ENCODE measurements around the gene LHFPL6.

DNA sequence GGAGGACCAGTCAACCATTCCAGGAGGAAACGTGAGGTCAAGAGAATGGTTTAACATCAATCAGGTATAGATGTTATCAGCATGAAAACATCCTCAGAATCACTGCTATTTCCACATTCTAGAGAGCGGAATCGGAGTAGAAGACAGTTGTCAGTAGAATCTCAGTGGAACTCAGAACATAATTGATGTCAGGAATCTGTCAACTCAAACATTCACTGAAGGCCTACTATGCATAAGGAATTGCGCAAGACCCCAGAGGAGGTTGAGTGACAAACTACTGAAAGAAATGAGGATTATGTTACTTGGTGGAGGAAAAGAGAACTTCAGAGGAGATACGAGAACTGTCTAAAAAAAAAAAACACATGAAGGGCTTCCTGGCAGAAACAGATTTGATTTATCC lies 97.8 kb downstream of the LHFPL6 start:
- TF ChIP-seq EP300 (IDR thresholded peaks at IDR 0.05; ENCODE audit: borderline replicate concordance) (no peak), REST (IDR thresholded peaks at IDR 0.05; ENCODE audit: low read depth) (no peak)
